Stimulated activated naive CD8-positive, alpha-beta T cell treated with anti-CD3 and anti-CD28 coated beads, Interleukin-15, Interleukin-2, amounts not matched to agents 100 ng/mL and 50 ng/mL, for 24 hours (primary cell): ENCODE results near the gene SPRY1.

Experiments
- H3K27ac Mint-ChIP-seq: one replicate; pipeline ENCODE4 v1.8.0; 2021; ENCODE audit warnings: mild to moderate bottlenecking, mixed read lengths
- H3K27me3 Mint-ChIP-seq: one replicate; pipeline ENCODE4 v1.8.0; 2021; ENCODE audit warnings: mixed read lengths
- H3K36me3 Mint-ChIP-seq: one replicate; pipeline ENCODE4 v1.8.0; 2021; ENCODE audit warnings: low read depth, mixed read lengths
- H3K4me1 Mint-ChIP-seq: one replicate; pipeline ENCODE4 v1.8.0; 2021; ENCODE audit warnings: low read depth, mixed read lengths
- H3K4me3 Mint-ChIP-seq: one replicate; pipeline ENCODE4 v1.8.0; 2021; ENCODE audit warnings: mild to moderate bottlenecking, mixed read lengths
- H3K9me3 Mint-ChIP-seq: one replicate; pipeline ENCODE4 v1.8.0; 2021; ENCODE audit warnings: mixed read lengths

Gene SPRY1

GRCh38 chr4:123397144-123398065, 810 bp downstream of the SPRY1 start:
- H3K27ac Mint-ChIP-seq = peak overlapping the region; percentile 97
- H3K9me3 Mint-ChIP-seq = no peaks in the 10 kb centered on the region
- peak overlapping the region; percentile 99 for H3K4me3 Mint-ChIP-seq
- no peaks in the 10 kb centered on the region for H3K27me3 Mint-ChIP-seq
- H3K4me1 Mint-ChIP-seq = peaks cover 50% of the 10 kb centered on the region
- H3K36me3 Mint-ChIP-seq = peaks cover 42% of the 10 kb centered on the region

GRCh38 chr4:123398066-123398852, 1.7 kb downstream of the SPRY1 start:
- peaks cover 51% of the 10 kb centered on the region for H3K36me3 Mint-ChIP-seq
- H3K27me3 Mint-ChIP-seq = no peaks in the 10 kb centered on the region
- H3K4me3 Mint-ChIP-seq = peak overlapping the region; percentile 99
- H3K9me3 Mint-ChIP-seq = no peaks in the 10 kb centered on the region
- H3K27ac Mint-ChIP-seq = peak overlapping the region; percentile 98
- H3K4me1 Mint-ChIP-seq = peaks cover 54% of the 10 kb centered on the region

- Mint-ChIP-seq H3K4me1 (peaks cover 48% of the 10 kb centered on the region), H3K36me3 (peaks cover 58% of the 10 kb centered on the region), H3K9me3 (no peaks in the 10 kb centered on the region), H3K4me3 (peak overlapping the region; percentile 97), H3K27ac (peak overlapping the region; percentile 98), H3K27me3 (no peaks in the 10 kb centered on the region)
These were observed 2.4 kb downstream of the SPRY1 start for GRCh38 chr4:123398853-123399626.

GRCh38 chr4:123399627-123400358, 3.2 kb downstream of the SPRY1 start:
- peak overlapping the region; percentile 98 for H3K27ac Mint-ChIP-seq
- H3K9me3 Mint-ChIP-seq = no peaks in the 10 kb centered on the region
- peaks cover 66% of the 10 kb centered on the region for H3K36me3 Mint-ChIP-seq
- peak overlapping the region; percentile 97 for H3K4me3 Mint-ChIP-seq
- peaks cover 54% of the 10 kb centered on the region for H3K4me1 Mint-ChIP-seq
- H3K27me3 Mint-ChIP-seq = no peaks in the 10 kb centered on the region

GRCh38 chr4:123401271-123402120, 4.9 kb downstream of the SPRY1 start:
- Mint-ChIP-seq H3K4me1 (peaks cover 59% of the 10 kb centered on the region), H3K27ac (peak overlapping the region; percentile 82), H3K27me3 (no peaks in the 10 kb centered on the region), H3K9me3 (no peaks in the 10 kb centered on the region), H3K4me3 (peak overlapping the region; percentile 97), H3K36me3 (peaks cover 76% of the 10 kb centered on the region)

GRCh38 chr4:123402121-123402465, 5.5 kb downstream of the SPRY1 start:
- peaks cover 74% of the 10 kb centered on the region for H3K36me3 Mint-ChIP-seq
- peak overlapping the region; percentile 67 for H3K27ac Mint-ChIP-seq
- H3K4me3 Mint-ChIP-seq = peak overlapping the region; percentile 97
- no peaks in the 10 kb centered on the region for H3K27me3 Mint-ChIP-seq
- peaks cover 62% of the 10 kb centered on the region for H3K4me1 Mint-ChIP-seq
- H3K9me3 Mint-ChIP-seq = no peaks in the 10 kb centered on the region

GRCh38 chr4:123403080-123403604, 6.5 kb downstream of the SPRY1 start:
- peak overlapping the region; percentile 43 for H3K27ac Mint-ChIP-seq
- no peaks in the 10 kb centered on the region for H3K9me3 Mint-ChIP-seq
- peak overlapping the region; percentile 97 for H3K4me3 Mint-ChIP-seq
- peaks cover 58% of the 10 kb centered on the region for H3K4me1 Mint-ChIP-seq
- H3K36me3 Mint-ChIP-seq = peaks cover 69% of the 10 kb centered on the region
- no peaks in the 10 kb centered on the region for H3K27me3 Mint-ChIP-seq

- Mint-ChIP-seq H3K9me3 (no peaks in the 10 kb centered on the region), H3K4me3 (peak overlapping the region; percentile 73), H3K27ac (no peak overlapping the region), H3K4me1 (peaks cover 54% of the 10 kb centered on the region), H3K27me3 (no peaks in the 10 kb centered on the region), H3K36me3 (peaks cover 60% of the 10 kb centered on the region)
These were observed 7.9 kb downstream of the SPRY1 start for GRCh38 chr4:123404533-123404932.

GRCh38 chr4:123405267-123405865, 8.8 kb downstream of the SPRY1 start:
- H3K27me3 Mint-ChIP-seq = no peaks in the 10 kb centered on the region
- H3K36me3 Mint-ChIP-seq = peaks cover 52% of the 10 kb centered on the region
- peaks cover 47% of the 10 kb centered on the region for H3K4me1 Mint-ChIP-seq
- no peak overlapping the region for H3K27ac Mint-ChIP-seq
- no peaks in the 10 kb centered on the region for H3K9me3 Mint-ChIP-seq
- peak overlapping the region; percentile 25 for H3K4me3 Mint-ChIP-seq

- no peak overlapping the region for H3K27ac Mint-ChIP-seq
- H3K4me3 Mint-ChIP-seq = no peak overlapping the region
- H3K4me1 Mint-ChIP-seq = peaks cover 51% of the 10 kb centered on the region
- H3K36me3 Mint-ChIP-seq = peaks cover 39% of the 10 kb centered on the region
- H3K27me3 Mint-ChIP-seq = no peaks in the 10 kb centered on the region
- H3K9me3 Mint-ChIP-seq = no peaks in the 10 kb centered on the region
These were observed 10.3 kb downstream of the SPRY1 start for GRCh38 chr4:123406872-123407271.

GRCh38 chr4:123408471-123409084, 12.0 kb downstream of the SPRY1 start:
- Mint-ChIP-seq H3K4me1 (peaks cover 53% of the 10 kb centered on the region), H3K27ac (no peak overlapping the region), H3K4me3 (no peak overlapping the region), H3K27me3 (no peaks in the 10 kb centered on the region), H3K9me3 (no peaks in the 10 kb centered on the region), H3K36me3 (peaks cover 22% of the 10 kb centered on the region)

GRCh38 chr4:123409334-123409733, 12.7 kb downstream of the SPRY1 start:
- Mint-ChIP-seq H3K4me1 (peaks cover 56% of the 10 kb centered on the region), H3K27me3 (no peaks in the 10 kb centered on the region), H3K27ac (no peak overlapping the region), H3K9me3 (no peaks in the 10 kb centered on the region), H3K36me3 (peaks cover 14% of the 10 kb centered on the region), H3K4me3 (no peak overlapping the region)

- H3K36me3 Mint-ChIP-seq = no peaks in the 10 kb centered on the region
- no peaks in the 10 kb centered on the region for H3K9me3 Mint-ChIP-seq
- H3K4me1 Mint-ChIP-seq = peaks cover 59% of the 10 kb centered on the region
- H3K27ac Mint-ChIP-seq = peak overlapping the region; percentile 92
- no peaks in the 10 kb centered on the region for H3K27me3 Mint-ChIP-seq
- H3K4me3 Mint-ChIP-seq = no peak overlapping the region
These were observed 14.9 kb downstream of the SPRY1 start for GRCh38 chr4:123411514-123411913.
